CD4-positive, alpha-beta T cell treated with Interleukin-1 beta for 1 hour (primary cell): ENCODE results near the gene USP38.
"Not testable (repeated sequence)": the region's sequence is repeated elsewhere in the genome, so short reads cannot be mapped to it uniquely, and the experiment has no call there.

Source experiments
- DNase-seq, 2 donors: peaks; one replicate each; pipeline ENCODE4 v3.0.0-alpha.2; 2020 to 2022

Gene USP38

DNA sequence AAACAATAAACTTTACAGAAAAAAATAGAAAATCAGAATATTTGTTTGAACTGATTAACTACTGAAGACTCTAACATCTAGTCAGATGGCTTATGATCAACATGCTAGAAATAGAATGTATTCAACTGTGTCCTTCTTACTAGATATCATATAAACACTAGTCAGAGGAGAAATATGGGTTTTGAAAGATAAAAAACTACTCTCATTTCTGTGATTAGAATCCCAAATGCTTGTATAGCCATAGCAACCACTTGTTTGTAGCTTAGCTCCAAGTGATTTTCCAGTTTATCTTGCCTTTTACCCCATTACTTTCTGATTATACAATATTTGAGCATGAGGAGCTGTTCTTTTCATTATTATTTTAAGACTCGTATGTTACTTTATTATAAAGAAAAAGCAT, 31.2 kb downstream of the USP38 start:
- DNase-seq: no peak

GRCh38 chr4:143224255-143224654, 39.5 kb downstream of the USP38 start:
- DNase-seq: no peak

GRCh38 chr4:143225167-143225566, 40.5 kb downstream of the USP38 start:
- DNase-seq: no peak

DNA sequence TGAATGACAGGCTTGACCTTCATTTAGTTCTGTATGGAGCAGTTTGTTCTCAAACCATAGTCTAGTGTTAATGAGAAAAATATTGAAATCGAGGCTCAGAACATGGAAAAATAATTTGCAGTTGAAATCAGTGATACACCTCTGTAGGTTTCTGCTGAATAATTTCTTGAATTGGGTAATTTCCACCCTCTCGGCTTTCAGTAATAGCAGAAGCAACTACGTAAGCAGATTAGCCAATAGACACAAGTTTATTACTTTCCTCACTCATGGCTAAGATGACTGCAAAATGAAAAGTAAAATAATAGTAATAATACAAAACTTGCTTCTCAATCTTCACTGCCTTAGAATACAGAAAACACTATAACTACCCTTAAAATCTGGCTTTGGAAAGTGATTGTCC, 46.0 kb downstream of the USP38 start:
- no peak for DNase-seq

- no peak for DNase-seq
Observed at GRCh38 chr4:143232277-143232676, 47.6 kb downstream of the USP38 start.

GRCh38 chr4:143234153-143234552, 49.4 kb downstream of the USP38 start:
- no peak for DNase-seq

DNA sequence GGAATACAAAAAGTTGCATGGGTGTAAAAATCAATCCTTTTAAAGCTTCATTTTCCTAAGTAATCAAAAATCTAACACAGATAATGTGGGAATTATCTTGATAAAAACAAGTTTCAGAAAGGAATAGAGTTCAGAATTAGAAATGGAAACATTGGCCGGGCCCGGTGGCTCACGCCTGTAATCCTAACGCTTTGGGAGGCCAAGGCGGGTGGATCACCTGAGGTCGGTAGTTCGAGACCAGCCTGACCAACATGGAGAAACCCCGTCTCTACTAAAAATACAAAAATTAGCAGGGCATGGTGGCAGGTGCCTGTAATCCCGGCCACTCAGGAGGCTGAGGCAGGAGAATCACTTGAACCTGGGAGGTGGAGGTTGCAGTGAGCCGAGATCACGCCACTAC, 52.5 kb downstream of the USP38 start:
- DNase-seq: not testable (repeated sequence)

GRCh38 chr4:143240939-143241679, 56.4 kb downstream of the USP38 start:
- no peak for DNase-seq

- no peak for DNase-seq
Observed at GRCh38 chr4:143241892-143242291, 57.2 kb downstream of the USP38 start.

- no peak for DNase-seq
Observed at GRCh38 chr4:143243041-143243440, 58.3 kb downstream of the USP38 start.

DNA sequence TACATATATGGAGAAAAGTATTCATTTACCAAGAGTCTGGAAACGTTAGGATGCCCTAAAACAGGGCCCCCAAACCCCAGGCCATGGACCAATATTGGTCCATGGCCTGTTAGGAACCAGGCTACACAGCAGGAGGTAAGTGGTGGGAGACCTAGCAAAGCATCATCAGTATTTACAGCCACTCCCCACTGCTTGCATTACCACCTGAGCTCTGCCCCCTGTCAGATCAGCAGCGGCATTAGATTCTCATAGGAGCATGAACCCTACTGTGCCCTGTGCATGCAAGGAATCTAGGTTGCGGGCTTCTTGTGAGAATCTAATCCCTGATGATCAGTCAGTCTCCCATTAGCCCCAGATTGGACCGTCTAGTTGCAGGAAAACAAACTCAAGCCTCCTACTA, 62.3 kb downstream of the USP38 start:
- DNase-seq: no peak

DNA sequence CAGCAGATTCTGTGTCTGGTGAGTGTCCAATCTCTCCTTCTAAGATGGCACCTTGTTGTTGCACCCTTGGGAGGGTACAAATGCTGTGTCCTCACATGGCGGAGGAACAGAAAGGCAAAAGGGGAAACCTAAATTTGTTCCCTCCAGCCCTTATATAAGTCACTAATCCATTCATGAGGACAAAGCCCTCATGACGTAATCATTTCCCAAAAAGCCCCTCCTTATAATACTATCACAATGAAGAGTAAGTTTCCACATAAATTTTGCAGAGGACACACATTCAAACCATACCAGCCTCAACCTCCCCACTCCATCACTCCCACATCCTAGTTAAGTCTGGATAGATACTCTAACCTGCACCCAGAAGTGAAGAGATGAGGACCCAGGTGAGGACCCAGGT, 63.1 kb downstream of the USP38 start:
- DNase-seq: no peak

GRCh38 chr4:143248827-143249226, 64.1 kb downstream of the USP38 start:
- DNase-seq: no peak

DNA sequence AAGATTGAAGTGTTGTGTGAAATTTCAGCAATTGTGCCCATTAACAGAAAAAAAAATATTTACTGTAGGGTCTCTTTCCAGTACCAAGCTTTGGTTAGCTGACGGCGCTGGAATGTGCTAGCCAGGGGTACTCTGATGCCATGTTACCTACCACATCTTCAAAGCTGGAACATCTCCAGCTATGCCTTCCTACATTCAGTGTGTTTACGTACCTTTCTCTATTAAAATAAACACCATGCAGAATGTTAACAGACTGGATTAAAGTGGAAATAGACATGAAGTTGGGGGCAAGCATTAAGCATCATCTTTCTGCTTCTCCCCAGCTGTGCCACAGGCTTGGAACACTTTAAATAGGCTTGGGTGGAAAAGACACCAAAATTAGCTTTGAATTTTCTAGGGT, 65.9 kb downstream of the USP38 start:
- DNase-seq: no peak

DNA sequence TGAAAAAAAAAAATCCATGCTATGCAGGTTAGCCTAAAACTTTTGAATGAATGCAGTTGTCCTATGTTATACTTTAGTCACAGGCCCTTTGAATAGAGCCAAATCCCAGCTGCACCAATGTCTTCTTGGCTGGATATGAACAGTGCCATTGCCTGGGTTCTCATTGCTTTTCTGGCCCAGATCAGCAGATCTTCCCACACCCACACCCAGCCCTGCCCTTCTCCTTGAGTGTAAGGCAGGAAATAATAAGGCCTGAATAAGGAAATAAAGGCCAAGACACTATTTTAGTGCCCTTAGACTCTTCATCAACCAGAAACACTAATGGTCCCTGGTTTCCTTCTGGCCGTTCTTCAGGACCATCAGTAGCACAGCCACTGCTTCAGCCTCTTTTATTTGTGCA, 66.6 kb downstream of the USP38 start:
- no peak for DNase-seq

DNA sequence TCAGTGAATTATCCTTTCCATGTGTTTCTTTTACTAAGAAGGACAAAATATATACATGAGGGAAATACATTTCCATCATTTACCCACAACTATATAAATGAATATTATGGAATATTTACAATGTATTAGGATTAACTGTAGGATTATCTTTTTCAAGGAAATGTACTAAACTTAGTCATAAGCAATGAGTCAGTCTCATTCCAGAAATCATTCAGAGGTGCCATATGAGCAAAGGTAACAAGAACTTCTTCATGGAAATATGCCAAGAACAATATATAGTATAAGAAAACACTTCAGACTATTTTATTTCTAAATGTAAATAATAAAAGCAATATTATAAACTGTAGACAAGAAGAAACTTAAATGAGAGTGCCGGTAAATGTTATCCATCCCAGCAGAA, 67.1 kb downstream of the USP38 start:
- no peak for DNase-seq

GRCh38 chr4:143252478-143252877, 67.8 kb downstream of the USP38 start:
- no peak for DNase-seq

GRCh38 chr4:143253166-143253565, 68.4 kb downstream of the USP38 start:
- DNase-seq: no peak

DNA sequence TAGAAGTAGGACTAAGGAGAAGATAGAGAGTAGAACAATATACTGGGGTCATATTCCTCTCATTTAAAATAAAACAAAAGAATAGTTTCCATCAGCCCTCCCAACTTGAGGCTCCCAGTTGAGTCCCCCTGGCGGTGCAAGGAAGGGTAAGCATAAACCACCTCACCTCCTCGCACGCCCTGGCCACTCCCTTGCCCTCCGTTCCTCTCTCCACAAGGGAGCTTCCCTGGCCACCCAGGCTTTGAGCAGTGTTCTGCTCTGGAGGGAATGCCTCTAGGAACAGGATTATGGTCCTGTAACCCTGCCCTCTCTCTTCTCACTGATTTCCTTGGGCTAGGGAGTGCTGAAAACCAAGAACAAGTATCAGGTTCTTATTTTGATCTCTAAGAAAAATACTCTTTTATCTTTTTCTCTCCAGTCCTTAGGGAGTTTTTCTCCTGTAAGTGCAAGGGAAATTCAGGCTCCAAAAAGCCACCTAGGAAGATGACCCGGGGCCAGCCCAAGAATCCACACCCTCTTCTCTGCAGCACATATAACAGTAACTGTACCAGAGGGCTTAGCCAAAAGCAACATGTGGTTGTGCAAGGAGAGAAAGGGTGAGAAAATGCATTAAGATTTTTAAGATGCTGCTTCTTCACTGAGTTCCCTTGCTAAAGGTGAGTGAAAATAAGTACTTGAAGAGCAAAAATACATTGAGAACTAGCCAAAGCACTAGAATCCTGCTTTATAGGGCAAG, 69.9 kb downstream of the USP38 start:
- DNase-seq: no peak

GRCh38 chr4:143256456-143256855, 71.7 kb downstream of the USP38 start:
- no peak for DNase-seq

DNA sequence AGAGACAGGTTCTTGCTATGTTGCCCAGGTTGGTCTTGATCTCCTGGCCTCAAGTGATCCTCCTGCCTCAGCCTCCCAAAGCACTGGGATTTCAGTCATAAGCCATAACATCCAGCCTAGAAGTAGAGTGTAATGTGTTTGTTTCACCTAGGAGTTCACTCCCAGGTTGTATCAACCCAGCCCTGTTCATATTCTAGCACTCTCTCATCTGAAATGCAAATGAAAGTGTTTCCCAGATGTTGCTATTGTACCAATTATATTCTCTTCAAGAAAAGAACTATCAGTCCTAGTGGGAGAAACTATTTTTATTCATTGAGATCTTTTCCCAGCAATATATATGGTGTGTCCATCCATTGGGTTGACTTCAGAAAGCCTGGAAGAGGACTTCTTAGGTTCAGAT, 72.6 kb downstream of the USP38 start:
- DNase-seq: no peak

GRCh38 chr4:143260750-143261149, 76.0 kb downstream of the USP38 start:
- no peak for DNase-seq

GRCh38 chr4:143262838-143263237, 78.1 kb downstream of the USP38 start:
- no peak for DNase-seq

- DNase-seq: not testable (repeated sequence)
Observed at GRCh38 chr4:143267690-143268089, 83.0 kb downstream of the USP38 start.
